HG03066 (cell line): ENCODE results near the gene ZNF496.
"Not testable (repeated sequence)": the region's sequence is repeated elsewhere in the genome, so short reads cannot be mapped to it uniquely, and the experiment has no call there.

Experiments used
- ATAC-seq: cut with Tn5 transposase; IDR thresholded peaks from one replicate; pipeline ENCODE4 v1.9.1; 2021; ENCODE audit warnings: low read depth; ENCODE audit not compliant: unreplicated experiment

ZNF496 gene

GRCh38 chr1:247360116-247360898 lies 28.6 kb upstream of the ZNF496 start:
- ATAC-seq = no peak

GRCh38 chr1:247359559-247359958 lies 27.9 kb upstream of the ZNF496 start:
- no peak for ATAC-seq

DNA sequence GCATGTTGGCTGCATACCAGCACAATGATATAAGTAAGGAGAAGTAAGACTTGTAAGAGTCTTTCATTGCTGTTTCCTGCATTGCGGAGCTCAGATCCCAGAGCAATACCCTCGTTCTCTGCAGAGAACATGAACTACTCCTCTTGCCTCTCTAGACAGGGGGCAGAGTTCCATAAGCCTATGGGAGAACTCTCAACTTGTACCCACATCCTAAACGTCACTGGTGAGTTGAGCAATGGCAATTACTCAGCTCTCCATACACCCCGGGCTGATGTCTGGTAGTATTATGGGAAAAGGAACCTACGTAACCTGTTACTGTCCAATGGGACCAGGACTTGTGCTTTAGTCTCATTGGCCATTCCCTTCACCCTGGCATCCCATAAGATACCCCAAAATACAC lies 27.3 kb upstream of the ZNF496 start:
- ATAC-seq = no peak

- peak; percentile 78 for ATAC-seq
Measured at GRCh38 chr1:247357781-247358211, 26.1 kb upstream of the ZNF496 start.

DNA sequence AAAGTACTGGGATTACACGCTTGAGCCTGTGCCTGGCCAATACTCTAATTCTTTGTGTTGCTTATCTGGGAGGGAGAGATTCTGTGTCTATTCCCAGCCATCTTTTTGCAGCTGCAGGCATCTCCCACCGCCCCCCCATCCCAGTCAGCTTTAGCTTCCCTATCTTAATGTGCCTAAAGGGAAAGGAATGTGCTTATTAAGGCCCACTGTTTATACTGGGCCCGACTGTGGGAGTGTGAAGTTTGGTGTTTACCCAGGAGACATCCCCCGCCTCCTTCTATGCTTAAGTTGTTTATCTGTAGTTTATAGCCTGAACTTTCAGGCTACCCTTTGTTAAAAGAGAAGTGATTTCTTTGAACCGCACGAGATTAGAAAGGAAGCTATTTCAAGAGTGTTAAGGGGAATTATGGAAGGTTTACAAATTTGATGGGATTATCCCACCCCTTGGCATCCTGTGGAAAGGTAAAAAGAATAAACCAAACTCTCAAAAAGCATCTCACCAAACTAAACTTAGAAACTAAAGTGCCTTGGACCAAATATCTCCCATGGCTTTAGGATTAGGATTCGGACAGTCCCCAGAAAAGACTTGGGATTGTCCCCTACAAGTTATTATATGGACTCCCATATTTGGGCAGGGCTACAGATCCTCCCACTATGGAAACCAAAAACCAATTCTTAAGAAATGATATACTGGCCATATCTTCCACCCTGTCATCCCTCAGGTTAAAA lies 25.5 kb upstream of the ZNF496 start:
- no peak for ATAC-seq

- ATAC-seq = not testable (repeated sequence)
Measured at GRCh38 chr1:247355160-247355559, 23.5 kb upstream of the ZNF496 start.

GRCh38 chr1:247352175-247352574 lies 20.5 kb upstream of the ZNF496 start:
- ATAC-seq = no peak

DNA sequence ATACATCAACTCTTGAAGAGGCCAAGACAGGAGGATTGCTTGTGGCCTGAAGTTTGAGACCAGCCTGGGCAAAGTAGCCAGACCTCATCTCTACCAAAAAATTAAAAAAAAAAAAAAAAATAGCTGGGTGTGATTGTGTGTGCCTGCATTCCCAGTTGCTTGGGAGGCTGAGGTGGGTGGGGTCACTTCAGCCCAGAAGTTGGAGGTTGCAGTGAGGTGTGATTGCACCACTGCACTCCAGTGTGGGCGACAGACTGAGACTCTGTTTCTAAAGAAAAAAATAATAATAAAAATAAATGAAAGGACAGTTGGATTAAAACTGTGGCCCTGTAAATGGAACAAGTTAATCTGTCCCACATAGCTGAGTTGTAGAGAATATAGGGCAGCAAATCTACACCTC lies 18.9 kb upstream of the ZNF496 start:
- ATAC-seq = no peak

- ATAC-seq = no peak
Measured at GRCh38 chr1:247347477-247348222, 16.0 kb upstream of the ZNF496 start.

DNA sequence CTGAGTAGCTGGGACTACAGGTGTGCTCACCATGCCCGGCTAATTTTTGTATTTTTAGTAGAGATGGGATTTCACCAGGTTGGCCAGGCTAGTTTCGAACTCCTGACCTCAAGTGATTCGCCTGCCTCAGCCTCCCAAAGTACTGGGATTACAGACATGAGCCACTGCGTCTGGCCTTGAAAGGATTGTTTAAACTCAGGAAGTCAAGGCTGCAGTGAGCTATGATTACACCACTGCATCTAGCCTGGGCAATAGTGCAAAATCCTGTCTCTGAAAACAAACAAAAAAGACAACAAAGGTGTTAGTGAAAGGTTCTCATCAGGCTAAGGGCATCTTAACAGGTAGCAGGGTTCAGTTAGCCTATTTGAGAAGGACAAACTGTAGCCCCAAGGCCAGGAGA lies 14.2 kb upstream of the ZNF496 start:
- no peak for ATAC-seq

- no peak for ATAC-seq
Measured at GRCh38 chr1:247343801-247344200, 12.1 kb upstream of the ZNF496 start.

DNA sequence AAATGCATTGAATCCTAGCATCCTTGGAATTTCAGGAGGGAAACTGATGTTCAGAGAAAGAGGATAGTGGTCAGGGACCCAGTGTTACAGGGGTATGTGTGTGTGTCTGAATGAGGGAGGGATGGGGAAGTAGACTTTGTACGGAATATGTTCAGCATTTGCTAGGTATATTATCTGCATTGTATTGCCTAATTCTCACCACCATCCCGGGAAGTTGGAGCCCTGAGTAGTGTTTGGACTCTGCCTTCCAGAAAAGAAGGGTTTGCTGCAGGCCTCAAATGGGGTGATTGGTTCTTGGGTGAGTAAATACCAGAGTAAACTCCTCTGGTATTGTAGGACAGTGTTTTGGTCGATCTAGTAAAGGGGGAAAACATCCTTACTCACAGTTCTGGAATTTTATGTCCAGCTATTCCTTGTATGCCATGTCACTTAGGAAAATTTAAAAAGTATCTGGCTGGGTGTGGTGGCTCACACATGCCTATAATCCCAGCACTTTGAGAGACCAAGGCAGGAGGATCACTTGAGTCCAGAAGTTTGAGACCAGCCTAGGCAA lies 7.1 kb upstream of the ZNF496 start:
- no peak for ATAC-seq

DNA sequence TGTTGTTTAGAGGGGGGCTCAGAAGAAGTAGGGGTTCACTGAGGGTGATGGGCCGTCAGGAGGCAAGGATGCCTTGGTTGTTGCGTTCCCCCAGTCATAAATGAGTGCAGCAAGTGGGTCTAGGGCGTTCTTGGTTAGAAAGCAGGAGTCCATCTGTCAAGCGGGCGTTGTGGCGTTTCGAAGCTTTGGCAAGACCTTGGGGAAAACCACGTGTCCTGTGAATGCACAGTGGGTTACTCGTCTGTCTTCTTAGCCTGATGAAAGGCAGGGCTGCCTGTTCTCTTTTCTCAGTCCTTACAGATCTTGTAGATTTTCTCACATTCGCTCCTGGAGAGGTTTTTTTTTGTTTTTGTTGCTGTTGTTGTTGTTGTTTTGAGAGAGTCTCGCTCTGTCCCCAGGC lies 6.3 kb upstream of the ZNF496 start:
- ATAC-seq = no peak

GRCh38 chr1:247337250-247337746 lies 5.6 kb upstream of the ZNF496 start:
- ATAC-seq = no peak

DNA sequence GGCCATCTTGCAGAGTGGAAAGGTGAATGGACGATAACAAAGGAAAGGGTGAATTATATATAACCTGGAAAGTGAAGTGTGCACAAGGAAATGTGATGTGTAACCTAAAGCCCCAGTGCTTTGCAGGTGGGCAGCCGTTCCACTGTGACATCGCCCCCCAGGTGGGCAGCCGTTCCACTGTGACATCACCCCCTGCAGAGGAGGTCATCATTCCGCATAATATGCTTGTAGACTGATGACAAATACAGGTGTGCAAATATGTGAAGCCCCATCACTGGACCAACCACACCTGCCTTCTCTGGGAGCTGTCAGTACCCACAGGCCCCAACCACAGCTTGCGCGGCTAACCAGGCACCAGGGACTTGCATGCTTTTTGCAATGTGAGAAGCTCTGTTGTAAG lies 4.7 kb upstream of the ZNF496 start:
- ATAC-seq = no peak

- ATAC-seq = no peak
Measured at GRCh38 chr1:247335882-247336281, 4.2 kb upstream of the ZNF496 start.

DNA sequence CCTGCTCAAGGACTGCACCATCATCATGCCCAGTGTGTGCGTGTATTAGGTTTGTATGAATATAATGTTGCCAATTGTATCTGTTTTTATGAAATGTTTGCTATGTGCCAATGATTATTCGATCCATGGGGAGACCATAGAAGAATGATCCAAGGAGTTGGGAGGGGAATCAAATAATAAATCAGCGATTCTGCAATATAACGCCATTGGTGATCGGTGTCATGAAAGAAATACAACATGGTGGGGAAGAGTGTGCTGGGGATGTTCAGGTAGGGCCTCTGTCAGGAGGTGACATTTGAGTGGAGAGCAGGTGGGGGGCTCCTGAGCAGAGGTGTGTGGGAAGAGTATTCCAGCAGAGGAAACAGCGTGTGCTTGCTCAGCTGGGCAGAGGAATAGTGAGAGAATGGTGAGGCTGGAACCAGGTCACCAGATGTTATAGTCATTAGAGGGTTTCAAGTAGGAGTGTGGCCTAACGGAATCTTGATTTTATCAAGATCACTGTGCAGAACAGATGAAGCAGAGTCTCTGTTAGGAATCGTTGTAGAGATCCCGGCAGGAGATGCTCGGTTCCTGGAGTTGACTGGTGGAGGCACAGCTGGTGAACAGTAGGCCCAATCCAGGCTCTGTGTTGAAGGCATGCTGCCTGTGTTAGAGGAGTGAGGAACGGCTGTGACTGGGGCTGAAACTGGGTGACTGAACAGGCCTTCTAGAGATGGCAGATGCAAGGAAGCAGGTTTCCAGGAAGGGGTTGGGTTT lies 2.9 kb upstream of the ZNF496 start:
- no peak for ATAC-seq

DNA sequence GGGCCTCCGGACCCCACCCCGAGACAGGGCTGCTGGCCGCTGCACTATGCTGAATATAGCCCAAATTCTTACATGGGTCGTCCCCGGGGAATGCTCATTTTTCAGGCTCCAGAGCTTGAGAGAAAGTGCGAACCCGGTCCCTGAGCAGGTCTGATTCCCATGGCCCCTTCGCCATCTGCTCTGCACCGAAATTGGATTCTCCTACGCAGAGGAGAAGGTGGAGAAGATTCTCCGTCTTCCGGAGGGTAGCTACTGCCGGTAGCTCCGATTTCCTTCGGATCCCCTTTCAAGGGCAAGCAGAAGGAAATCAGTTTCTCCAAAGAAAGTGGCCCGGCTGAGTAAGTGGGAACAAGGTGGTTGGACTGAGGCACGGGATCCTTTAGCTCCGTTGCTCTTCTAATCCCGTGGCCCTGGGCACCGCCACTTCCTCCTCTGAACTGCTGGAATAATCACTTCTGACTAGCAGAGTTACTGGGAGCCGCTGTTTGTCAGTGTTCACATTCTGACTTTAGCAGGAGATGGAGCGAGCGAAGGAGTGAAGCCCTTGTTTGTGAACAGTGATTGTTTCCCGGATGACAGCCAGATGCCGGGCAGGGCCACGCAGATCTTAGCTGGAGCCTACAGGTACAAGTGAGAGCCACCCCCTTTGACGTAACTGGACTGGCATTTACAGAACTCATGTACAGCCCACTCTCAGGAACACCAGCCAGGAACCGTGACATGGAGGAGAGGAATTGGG lies 1.1 kb upstream of the ZNF496 start:
- no peak for ATAC-seq

DNA sequence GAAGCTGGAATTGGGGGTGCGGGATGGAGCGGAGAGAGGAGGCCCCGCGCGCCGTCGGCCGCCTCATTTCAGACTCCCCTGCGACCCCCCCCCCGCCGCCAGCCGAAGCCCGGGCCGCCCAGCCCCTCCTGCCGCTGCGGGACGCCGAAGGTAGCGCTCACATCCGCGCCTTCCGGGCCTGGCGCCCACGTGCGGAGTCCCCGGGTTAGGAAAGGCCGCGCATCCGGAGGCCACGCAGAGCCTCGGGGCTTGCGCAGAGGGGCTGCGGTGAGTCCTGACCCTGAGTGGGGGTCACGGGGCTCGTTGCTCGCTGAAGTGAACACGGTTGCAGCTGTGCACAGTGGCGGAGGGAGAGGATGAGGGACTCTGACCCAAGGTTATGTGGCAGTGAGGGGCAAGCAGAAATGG lies 552 bp upstream of the ZNF496 start:
- peak; percentile 43 for ATAC-seq

DNA sequence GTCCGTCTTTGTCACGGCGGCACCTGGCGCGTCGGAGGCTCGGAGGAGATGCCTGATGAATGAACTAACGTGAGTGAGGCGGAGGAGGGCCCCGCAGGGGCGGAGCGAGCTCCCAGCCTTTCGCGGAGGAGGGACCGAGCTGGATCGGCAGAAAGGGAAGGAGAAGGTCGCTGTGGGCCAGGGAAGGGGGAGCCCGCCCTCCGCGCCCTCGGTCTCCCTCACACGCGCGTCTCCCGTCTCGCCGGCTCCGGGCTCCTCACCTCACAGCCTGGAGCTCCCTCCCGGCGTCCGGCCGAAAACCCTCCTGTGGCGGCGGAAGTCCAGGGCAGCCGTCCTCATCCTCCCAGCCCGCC lies 519 bp downstream of the ZNF496 start:
- peak; percentile 55 for ATAC-seq
